HG03342 (cell line): Measurements from ENCODE around the gene ZNF697.
"Not testable (repeated sequence)": the region's sequence is repeated elsewhere in the genome, so short reads cannot be mapped to it uniquely, and the experiment has no call there.

Experiments
- ATAC-seq: cut with Tn5 transposase; IDR thresholded peaks from one replicate; pipeline ENCODE4 v1.9.1; 2021; ENCODE audit warnings: mild to moderate bottlenecking, moderate library complexity; ENCODE audit not compliant: unreplicated experiment

The ZNF697 gene

DNA sequence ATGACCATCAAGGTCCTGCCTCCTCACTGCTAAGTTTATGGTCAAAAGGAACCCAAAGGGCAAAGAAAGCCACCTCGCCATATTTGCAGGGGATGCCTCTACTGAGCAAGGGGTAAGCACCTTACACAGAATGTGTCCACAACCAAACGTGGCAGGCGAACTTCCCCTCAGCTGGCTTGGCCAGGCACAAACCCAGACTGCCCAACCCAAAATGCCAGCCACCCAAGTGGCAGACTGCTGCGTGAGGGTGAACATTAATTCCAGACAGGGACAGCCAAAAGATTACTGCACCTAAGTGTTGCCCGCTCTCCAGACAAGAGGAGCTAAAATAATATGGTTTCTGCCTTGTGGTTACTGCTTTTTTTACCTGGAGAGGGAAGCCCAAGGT is 16.0 kb downstream of the ZNF697 start:
- no peak for ATAC-seq

DNA sequence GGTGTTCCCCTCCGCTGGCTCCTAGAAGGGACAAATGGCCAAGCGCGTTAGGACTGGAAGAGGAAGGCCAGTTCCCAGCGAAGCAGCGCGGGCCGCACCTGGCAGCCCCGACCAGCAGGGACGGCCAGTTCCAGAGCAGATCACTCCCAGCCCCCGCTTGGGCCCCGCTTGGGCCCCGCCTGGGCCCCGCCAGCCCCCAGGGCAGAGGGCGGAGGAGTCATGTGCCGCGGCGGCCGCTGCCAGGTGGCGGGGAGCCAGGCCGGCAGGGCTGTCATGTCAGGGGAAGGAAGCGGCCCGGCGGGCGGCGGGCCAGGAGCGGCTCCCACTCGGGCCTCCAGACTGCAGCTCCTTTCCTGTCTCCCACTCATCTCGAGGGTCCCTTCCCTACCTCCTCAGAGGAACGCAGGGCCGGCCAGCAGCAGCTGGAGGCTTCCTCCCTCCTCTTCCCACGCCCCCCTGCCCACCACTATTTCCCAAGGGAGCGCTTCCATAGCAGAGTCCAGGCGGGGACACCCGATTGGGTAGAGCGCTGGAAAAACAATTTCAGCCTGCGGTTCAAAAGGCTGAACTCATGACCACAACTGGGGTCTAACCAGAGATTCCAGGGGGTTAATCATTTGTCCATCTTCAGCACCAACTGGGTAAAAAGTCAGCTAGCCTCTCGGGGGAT is 16.5 kb downstream of the ZNF697 start:
- peak; percentile 57 for ATAC-seq

DNA sequence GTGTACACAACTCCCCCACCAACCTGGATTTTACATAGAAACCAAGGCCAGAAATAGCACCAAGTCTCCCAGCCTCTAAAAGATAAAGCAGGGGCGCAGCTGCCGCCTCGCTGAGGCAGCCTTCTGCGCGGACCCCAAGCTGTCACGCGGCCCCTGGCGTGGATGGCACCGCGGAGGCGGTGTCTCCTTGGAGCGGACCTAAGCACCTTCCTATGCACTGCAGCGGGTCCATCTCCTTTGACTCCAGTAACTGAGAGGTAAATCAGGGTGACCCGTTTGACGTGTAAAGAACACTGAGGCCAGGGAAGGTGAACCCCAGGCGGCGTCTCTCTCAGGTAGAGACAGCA is 17.0 kb downstream of the ZNF697 start:
- no peak for ATAC-seq

DNA sequence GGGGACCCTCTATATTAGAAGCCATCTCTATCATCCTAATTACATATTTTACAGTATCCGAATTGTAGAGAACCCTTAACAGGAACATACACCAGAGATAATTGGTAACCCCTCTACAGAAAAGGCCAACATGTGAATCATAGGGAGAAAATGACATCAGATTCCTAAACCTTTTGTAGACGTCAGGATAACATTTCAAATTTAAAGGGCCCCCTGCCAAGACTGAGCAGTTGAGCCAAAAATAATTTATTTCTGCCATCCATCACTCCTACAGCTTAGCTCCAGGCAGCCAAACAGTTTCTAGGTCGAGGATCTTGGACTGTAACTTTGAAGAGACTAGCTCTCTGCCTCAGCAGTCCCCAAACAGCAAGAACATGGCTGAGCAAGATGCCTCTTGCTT is 21.2 kb downstream of the ZNF697 start:
- no peak for ATAC-seq

DNA sequence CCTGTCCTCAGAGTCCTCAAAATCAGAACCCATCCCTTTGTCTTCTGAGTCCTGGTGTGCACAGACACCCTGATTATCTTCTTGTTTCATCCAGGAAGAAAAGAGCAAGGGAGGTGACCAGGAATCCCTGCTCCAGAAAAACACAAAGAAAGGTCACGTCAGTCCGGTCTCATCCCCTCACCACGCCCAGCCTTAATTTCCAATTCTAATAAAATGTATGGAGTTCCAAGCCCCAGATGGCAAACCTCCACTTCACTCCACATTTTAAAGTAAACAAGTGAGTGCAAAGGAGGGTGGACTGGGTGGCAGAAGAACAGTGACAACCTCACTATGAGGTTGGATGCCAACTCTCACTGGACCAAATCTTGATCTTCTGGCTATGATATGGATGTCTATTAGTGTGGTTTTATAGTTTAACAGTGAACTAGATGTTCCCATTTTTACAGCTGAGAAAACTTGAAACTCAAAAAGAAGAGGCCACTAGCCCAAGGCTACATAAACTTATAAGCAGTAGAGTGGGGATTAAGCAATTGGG is 22.0 kb downstream of the ZNF697 start:
- ATAC-seq, result no peak

- ATAC-seq, result no peak
Measured at GRCh38 chr1:119623678-119624077, 24.4 kb downstream of the ZNF697 start.

GRCh38 chr1:119623193-119623515 is 24.9 kb downstream of the ZNF697 start:
- ATAC-seq, result no peak

DNA sequence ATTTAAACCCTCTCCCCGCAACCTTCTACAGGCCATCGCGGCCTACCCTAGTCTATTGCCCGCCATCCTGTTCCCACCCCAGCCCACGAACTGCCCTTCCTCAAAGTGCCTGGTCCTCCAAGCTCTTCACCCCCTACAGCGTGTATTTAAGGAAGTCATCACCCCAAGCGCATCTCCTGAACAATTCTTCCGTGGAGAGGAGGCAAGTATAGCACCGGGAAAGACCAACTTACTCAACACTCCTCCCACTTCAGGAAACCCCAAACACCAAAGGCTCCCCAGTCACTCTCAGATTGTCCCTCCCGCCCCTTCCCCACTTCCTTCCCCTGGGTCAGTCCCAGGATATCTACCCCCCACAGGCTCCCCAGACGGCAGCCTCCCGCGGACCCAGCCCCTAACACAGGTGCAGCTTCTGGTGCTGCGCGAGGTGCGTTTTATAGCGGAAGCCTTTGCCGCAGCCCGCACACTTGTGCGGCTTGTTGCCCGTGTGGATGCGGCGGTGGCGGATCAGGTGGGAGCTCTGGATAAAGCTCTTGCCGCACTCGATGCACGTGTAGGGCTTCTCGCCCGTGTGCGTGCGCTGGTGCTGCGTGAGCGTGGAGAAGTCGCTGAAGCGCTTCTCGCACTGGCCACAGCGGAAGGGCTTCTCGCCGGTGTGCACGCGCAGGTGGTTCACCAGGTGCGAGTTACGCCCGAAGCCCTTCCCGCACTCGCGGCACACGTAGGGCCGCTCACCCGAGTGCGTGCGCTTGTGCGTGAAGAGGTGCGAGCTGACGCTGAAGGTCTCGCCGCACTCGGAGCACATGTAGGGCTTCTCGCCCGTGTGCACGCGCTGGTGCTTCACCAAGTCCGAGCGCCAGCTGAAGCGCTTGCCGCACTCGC is 25.5 kb downstream of the ZNF697 start:
- ATAC-seq, result no peak

- no peak for ATAC-seq
Measured at GRCh38 chr1:119621705-119622104, 26.4 kb downstream of the ZNF697 start.

DNA sequence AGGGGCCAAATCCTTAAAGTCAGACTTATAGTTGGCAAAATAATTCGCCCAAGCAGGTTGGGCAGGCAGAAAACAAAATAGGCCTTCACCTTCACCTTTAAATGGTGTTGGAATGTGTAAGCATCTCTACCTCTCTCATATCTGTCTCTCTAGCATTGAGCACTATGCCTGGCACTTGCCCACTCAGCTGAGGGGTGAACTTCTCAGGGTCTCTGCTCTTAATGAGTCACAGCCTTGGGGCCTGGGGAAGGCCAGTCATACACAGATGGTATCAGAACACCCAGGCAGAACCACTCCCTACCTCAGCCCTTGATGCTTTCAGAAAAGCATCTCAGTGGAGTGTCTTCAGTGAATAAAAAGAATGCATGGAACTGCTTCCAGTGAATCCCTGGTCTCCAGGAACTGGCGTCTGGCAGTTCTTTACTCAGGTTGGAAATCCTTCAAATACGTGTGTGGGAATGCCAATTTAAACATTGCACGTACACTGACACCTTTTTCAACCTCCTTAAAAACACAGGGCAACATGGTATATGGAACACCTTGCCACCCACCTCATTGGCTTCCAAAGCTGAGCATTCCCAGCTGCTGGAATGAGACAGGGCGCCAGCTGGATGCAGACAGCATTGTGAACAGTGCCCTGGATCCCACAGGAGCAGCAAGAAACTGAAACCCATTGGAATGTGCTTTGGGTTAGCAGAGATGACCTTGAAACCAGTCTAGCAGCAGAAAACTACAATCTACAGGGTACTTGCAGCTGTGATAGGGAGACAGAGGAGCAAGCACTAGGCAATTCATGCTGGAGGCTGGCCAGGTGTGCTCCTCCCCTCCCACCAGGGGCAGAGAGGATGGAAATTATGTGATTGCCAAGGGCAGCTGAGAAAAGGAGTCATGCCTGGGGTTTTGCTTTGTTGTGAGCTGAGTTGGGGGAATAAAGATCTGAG is 30.0 kb downstream of the ZNF697 start:
- ATAC-seq, result no peak

DNA sequence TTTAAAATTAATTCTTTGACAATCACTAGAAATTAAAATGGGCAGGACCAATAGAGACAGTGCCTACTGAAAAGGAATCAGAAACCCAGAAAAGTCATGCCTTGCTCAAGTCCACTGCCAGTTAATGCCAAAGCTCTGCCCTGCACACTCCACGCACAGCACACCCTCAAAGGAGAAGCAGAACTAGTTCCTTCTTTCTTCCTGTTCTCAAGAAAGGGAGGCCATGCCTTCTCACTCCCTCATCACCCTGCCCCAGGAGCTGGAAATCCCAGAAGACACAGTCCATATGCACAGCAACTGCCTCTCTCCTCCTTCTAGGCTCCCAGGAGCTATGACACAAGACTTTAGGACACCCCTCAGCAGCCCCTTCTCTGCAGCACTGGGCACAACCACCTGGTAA is 31.3 kb downstream of the ZNF697 start:
- ATAC-seq, result not testable (repeated sequence)

- ATAC-seq, result not testable (repeated sequence)
Measured at GRCh38 chr1:119615100-119615499, 33.0 kb downstream of the ZNF697 start.

DNA sequence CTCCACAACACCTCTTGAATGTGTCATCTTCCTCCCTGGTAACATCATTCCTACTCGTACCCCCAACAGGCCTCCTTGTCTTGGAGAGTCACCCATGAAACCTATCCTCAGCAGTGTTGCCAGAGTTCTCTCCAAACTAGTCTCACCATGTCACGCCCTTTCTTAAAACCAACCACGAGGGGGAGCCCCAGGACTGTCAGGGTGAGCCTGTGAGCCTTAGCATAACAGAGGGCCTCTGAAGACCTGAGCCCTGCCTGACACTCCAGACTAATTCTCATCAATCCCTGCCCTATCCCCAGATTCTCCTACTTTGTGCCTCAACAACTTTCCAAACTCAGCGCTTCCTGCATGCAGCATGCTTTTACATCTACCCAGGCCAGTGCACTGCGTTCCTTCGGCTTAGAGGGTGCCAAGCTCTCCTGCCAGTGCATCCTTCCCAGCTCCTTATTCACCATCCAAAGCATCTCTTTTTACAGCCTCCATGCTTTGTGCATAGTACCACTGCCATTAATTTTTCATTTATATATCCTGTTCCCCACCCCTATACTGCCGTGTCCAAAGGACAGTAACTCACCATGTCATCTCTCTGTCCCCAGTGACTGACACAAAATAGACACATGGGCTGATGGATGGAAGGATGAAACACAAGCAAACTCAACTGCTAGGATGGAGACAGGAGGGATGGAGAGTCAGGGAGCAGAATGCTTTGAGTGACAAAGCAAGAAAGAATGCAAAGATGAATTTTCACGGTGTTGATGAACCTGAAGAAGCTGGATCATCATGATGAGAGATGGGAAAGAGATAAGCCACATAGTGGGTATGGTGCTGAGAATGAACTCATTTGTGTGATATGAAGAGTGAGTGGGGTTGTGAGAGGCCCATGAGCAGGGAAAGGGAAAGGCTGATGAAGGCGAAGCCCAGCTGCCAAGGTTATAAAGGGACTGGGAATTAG is 34.0 kb downstream of the ZNF697 start:
- ATAC-seq, result peak; percentile 83

DNA sequence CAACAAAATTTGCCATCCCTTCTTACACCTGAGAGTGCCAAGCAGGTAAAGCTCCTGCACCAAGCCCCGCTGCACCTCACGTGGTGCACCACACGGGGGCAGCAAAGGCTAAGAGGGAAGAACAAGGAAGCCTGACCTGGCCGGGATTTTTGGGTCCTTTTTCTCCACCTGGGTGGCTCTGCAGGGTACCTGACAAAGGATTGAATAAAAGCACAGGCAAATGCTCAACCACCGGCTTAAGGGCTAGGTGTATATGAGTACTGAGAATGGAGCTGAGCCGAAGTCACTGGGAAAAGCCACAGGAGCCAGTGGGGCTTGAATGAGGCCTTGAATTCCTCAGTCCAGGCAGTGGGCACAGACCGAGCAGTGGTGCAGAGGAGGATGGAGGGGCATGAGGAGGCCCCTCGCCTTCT is 36.4 kb downstream of the ZNF697 start:
- no peak for ATAC-seq

GRCh38 chr1:119608816-119609215 is 39.2 kb downstream of the ZNF697 start:
- not testable (repeated sequence) for ATAC-seq

DNA sequence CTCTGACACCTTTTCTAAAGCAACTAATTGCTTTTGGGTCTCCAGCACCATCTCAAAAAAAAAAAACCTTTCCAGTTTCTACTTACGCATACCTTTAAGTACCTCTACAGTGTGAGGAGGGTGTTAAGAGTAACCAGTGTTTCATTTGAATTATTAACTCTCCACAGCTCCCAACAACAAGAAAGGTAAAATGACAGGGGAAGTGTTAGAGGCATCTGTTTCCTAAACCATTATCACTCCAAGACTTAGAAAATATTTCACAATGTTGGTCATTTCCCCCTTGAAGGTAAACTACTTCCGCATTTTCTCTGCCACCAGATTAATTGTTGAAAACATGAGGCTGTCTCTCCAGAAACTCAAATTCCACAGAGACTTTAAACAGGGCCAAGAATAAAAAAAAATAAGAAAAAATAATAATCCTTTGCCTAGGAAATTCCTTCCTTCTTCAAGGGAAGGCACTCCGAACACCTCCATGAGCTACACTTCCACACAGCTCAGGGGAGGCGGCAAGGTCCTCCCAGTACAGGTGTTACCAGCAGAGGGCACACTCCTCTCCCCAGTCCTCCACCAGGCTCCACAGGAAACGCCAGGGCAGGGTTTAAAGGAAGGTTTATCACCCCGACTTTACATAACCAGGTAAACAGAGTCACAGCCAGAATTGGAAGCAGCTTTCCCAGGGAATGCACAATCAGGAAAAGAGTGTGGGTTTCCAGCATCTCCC is 40.8 kb downstream of the ZNF697 start:
- not testable (repeated sequence) for ATAC-seq

DNA sequence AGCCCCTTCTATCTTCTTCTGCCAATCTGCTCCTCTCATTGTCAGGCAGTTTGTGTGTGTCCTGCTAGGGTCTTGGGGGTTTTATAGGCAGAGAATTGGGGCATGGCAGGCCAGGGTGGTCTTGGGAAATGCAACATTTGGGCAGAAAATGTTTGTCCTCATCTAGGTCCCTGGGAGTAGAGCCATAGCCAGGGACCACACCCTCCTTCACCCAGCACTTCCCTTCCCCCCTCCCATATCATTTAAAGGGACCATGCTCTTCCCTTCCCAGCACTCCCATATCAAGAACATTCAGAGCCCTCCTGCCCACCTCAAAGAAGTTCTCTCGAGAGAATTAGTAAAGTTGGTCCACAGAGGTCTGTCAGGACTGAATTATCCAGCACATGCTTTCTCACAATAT is 41.7 kb downstream of the ZNF697 start:
- no peak for ATAC-seq

- ATAC-seq, result no peak
Measured at GRCh38 chr1:119605686-119606085, 42.4 kb downstream of the ZNF697 start.

DNA sequence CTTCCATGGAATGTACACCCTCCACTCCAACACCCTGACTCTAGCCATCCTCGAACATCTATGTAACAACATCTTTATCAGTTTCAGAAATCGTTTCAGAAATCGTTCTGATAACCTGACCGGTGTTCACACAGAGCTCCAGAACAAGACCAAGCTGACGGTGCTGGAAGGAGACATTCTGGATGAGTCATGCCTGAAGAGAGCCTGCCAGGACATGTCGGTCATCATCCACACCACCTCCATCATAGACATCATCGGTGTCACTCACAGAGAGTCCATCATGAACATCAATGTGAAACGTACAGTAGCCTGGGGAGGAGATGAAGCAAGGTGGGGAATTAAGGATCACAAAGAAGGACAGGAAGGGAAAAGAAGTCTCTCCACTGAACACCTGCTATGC is 43.0 kb downstream of the ZNF697 start:
- not testable (repeated sequence) for ATAC-seq
